B cell (primary cell): ENCODE measurements around the gene CAV2. TPM values are rescaled to one million over a fixed set of nuclear protein-coding genes. Genes with fewer than 3 reads are reported as not detected.

Source experiments
- ATAC-seq: fragments of 200-7000 bp; cut with Tn5 transposase; one replicate; pipeline ENCODE4 v1.10.0; 2021; ENCODE audit warnings: low read depth, mild to moderate bottlenecking, moderate number of reproducible peaks, moderate library complexity
- CTCF ChIA-PET: fragments of 350-600 bp; sonication (Branson Sonifier 250); formaldehyde crosslinking; loops from one replicate; lab custom pipeline; 2021; ENCODE audit warnings: antibody characterized with exemption, inconsistent platforms; lab: Charles Lee
- POLR2A ChIA-PET: fragments of 350-600 bp; sonication (Branson Sonifier 250); formaldehyde crosslinking; loops from one replicate; lab custom pipeline; 2021; ENCODE audit warnings: antibody characterized with exemption; lab: Charles Lee
- DNase-seq: peaks from one replicate; pipeline ENCODE4 v3.0.0; 2013
- H2AFZ ChIP-seq: 2 replicates; pipeline ENCODE4 v1.6.1; 2012; ENCODE audit warnings: mild to moderate bottlenecking, low read depth, low read length; ENCODE audit not compliant: insufficient read depth, poor library complexity, severe bottlenecking
- H3K27ac ChIP-seq, 2 donors: 1 replicate in 1 of 2; 2 replicates in 1 of 2; pipeline ENCODE4 v1.5.1; 2012 to 2013; ENCODE audit warnings: low read length in 2 of 2, mild to moderate bottlenecking in 2 of 2, moderate library complexity in 1 of 2
- H3K27me3 ChIP-seq, 4 experiments: fragments of 200-600 bp in 1 of 4; sonication (generic) in 1 of 4; replicated peaks in 1 of 4; 1 replicate in 2 of 4; 2 replicates in 2 of 4; pipeline versions ENCODE4 v1.6.1 to v1.7.0; 2013 to 2016; ENCODE audit warnings: low read length in 3 of 4, mild to moderate bottlenecking in 2 of 4, mixed read lengths in 1 of 4, moderate library complexity in 1 of 4; ENCODE audit not compliant: insufficient read depth in 4 of 4, control insufficient read depth in 3 of 4; ENCODE audit errors: control extremely low read depth in 1 of 4
- H3K36me3 ChIP-seq, 2 experiments: replicated peaks in 1 of 2; 1 replicate in 1 of 2; 2 replicates in 1 of 2; pipeline versions ENCODE4 v1.6.1 to v1.7.1; 2013; ENCODE audit warnings: low read length in 1 of 2; ENCODE audit not compliant: insufficient read depth in 2 of 2, control insufficient read depth in 1 of 2; ENCODE audit errors: control extremely low read depth in 1 of 2, extremely low read depth in 1 of 2
- H3K4me1 ChIP-seq, 2 donors: fragments of 200-600 bp in 1 of 2; sonication (generic) in 1 of 2; 1 replicate in 1 of 2; 2 replicates in 1 of 2; pipeline versions ENCODE4 v1.5.1 to v1.6.1; 2013 to 2017; ENCODE audit warnings: low read length in 2 of 2; ENCODE audit not compliant: control insufficient read depth in 2 of 2, insufficient read depth in 2 of 2
- H3K4me2 ChIP-seq: replicated peaks from 2 replicates; pipeline ENCODE3; 2012; ENCODE audit warnings: mild to moderate bottlenecking, low read depth, low read length; ENCODE audit not compliant: poor library complexity, severe bottlenecking
- H3K4me3 ChIP-seq, 5 experiments: fragments of 200-600 bp in 1 of 5; sonication (generic) in 1 of 5; 1 replicate in 3 of 5; 2 replicates in 2 of 5; pipeline versions ENCODE4 v1.5.1 to v1.7.0; 2011 to 2016; ENCODE audit warnings: low read length in 4 of 5, mild to moderate bottlenecking in 4 of 5, low read depth in 2 of 5, control low read depth in 1 of 5, moderate library complexity in 1 of 5; ENCODE audit not compliant: insufficient read depth in 1 of 5; ENCODE audit errors: control extremely low read depth in 1 of 5, extremely low read depth in 1 of 5
- H3K79me2 ChIP-seq: fragments of 200-600 bp; sonication (generic); one replicate; pipeline ENCODE4 v1.6.0; 2016; ENCODE audit warnings: low read length; ENCODE audit not compliant: control insufficient read depth, insufficient read depth
- H3K9ac ChIP-seq: fragments of 200-600 bp; sonication (generic); 2 replicates; pipeline ENCODE4 v1.6.1; 2017; ENCODE audit warnings: mild to moderate bottlenecking, low read length, moderate library complexity
- H3K9me3 ChIP-seq, 3 donors: one replicate each; pipeline versions ENCODE4 v1.6.1 to v1.7.1; 2013; ENCODE audit warnings: low read length in 2 of 3; ENCODE audit not compliant: control insufficient read depth in 2 of 3, insufficient read depth in 1 of 3; ENCODE audit errors: control extremely low read depth in 1 of 3
- H4K20me1 ChIP-seq: 2 replicates; pipeline ENCODE4 v1.6.0; 2012; ENCODE audit warnings: mild to moderate bottlenecking, low read length; ENCODE audit not compliant: insufficient read depth, control insufficient read depth, poor library complexity, severe bottlenecking
- H3K27ac Mint-ChIP-seq: one replicate; pipeline ENCODE4 v1.8.0; 2021; ENCODE audit warnings: mixed read lengths
- H3K27me3 Mint-ChIP-seq: one replicate; pipeline ENCODE4 v1.8.0; 2021; ENCODE audit warnings: mixed read lengths
- H3K4me1 Mint-ChIP-seq: one replicate; pipeline ENCODE4 v1.8.0; 2021; ENCODE audit warnings: mixed read lengths
- H3K4me3 Mint-ChIP-seq: one replicate; pipeline ENCODE4 v1.8.0; 2021; ENCODE audit warnings: mixed read lengths
- H3K9me3 Mint-ChIP-seq: one replicate; pipeline ENCODE4 v1.8.0; 2022; ENCODE audit warnings: mixed read lengths; ENCODE audit not compliant: insufficient read depth
- EZH2 ChIP-seq: IDR thresholded peaks from 2 replicates; pipeline ENCODE4 v1.6.1; 2012; ENCODE audit warnings: borderline replicate concordance, low read depth, mild to moderate bottlenecking, moderate library complexity, low read length; ENCODE audit not compliant: insufficient read depth, poor library complexity, severe bottlenecking
- WGBS: methylation state at CpG from one replicate; pipeline ENCODE4 v1.1.5; 2013; ENCODE audit warnings: missing lambda C conversion rate; ENCODE audit not compliant: insufficient coverage; 5-methylcytosine and 5-hydroxymethylcytosine counted together
- intact Hi-C: fragments of 100-400 bp; cut with micrococcal nuclease; formaldehyde crosslinking; loops from one replicate; pipeline ENCODE4 v1.10.0; 2022
- polyA plus RNA-seq: library from polyadenylated mRNA; depleted of rRNA; stranded (reverse); fragments of >200 nt; gene quantifications from 2 replicates; pipeline ENCODE4 v1.2.3, GENCODE V29; 2012
- total RNA-seq, 2 donors: library from RNA; stranded (reverse); fragments of 120-200 nt in 1 of 2; gene quantifications; 1 replicate in 1 of 2; 2 replicates in 1 of 2; pipeline versions ENCODE4 v1.2.3 to v1.2.4, GENCODE V29; 2013 to 2022
- TF ChIP-seq, protein P1 (sequence below): fragments of 200-600 bp; IDR thresholded peaks from one replicate; pipeline ENCODE4 v1.8.0; 2022; ENCODE audit warnings: antibody characterized with exemption, mild to moderate bottlenecking

The CAV2 gene
- total and polyA plus RNA-seq, 2 donors (not counting 1 experiment from before 2014, with no cell fraction given): not detected

DNA sequence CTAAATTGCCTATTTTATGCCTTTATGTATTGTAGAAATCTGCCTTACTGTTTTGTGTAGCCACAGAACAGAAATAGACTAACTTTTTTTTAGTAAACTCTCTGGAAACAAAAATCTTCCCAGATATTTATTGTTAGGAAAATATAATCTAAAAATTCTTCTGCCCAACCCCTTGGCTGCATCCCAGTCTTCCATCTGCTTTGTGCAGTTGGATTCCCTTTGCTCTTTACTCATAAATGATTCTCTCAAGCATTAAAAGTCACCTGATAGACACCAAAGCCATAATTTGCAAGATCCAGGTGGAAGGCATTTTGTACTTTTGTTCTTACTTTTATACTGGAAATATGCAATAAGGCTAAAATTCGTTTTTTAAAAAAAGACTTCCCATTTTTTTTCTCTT, 6.1 kb upstream of the CAV2 start:
- Mint-ChIP-seq H3K4me1 (peaks cover 3% of the 10 kb centered on the region), H3K9me3 (no peaks in the 10 kb centered on the region), H3K27me3 (peaks cover 49% of the 10 kb centered on the region), H3K27ac (no peak overlapping the region), H3K4me3 (no peak overlapping the region)
- Histone ChIP-seq H3K79me2 (no peaks in the 10 kb centered on the region), H3K27ac (no peak overlapping the region), H3K36me3 (no peaks in the 10 kb centered on the region), H3K27me3 (peaks cover 0 to 10% (median 6%) of the 10 kb centered on the region in 4 experiments), H3K9ac (no peak overlapping the region), H3K4me2 (no peak overlapping the region), H3K4me1 (no peaks in the 10 kb centered on the region), H4K20me1 (no peaks in the 10 kb centered on the region), H3K9me3 (no peaks in the 10 kb centered on the region), H3K4me3 (no peak overlapping the region), H2AFZ (no peak overlapping the region)
- DNase-seq (no peak), ATAC-seq (no peak)
- no CpG with 5 or more reads among the region's 1 CpG for WGBS
- TF ChIP-seq EZH2: no peak
- TF ChIP-seq, protein P1, sequence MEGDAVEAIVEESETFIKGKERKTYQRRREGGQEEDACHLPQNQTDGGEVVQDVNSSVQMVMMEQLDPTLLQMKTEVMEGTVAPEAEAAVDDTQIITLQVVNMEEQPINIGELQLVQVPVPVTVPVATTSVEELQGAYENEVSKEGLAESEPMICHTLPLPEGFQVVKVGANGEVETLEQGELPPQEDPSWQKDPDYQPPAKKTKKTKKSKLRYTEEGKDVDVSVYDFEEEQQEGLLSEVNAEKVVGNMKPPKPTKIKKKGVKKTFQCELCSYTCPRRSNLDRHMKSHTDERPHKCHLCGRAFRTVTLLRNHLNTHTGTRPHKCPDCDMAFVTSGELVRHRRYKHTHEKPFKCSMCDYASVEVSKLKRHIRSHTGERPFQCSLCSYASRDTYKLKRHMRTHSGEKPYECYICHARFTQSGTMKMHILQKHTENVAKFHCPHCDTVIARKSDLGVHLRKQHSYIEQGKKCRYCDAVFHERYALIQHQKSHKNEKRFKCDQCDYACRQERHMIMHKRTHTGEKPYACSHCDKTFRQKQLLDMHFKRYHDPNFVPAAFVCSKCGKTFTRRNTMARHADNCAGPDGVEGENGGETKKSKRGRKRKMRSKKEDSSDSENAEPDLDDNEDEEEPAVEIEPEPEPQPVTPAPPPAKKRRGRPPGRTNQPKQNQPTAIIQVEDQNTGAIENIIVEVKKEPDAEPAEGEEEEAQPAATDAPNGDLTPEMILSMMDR: no peak
- CTCF ChIA-PET: no interaction called here
- POLR2A ChIA-PET: no interaction called here
- intact Hi-C loops: no loop called here

DNA sequence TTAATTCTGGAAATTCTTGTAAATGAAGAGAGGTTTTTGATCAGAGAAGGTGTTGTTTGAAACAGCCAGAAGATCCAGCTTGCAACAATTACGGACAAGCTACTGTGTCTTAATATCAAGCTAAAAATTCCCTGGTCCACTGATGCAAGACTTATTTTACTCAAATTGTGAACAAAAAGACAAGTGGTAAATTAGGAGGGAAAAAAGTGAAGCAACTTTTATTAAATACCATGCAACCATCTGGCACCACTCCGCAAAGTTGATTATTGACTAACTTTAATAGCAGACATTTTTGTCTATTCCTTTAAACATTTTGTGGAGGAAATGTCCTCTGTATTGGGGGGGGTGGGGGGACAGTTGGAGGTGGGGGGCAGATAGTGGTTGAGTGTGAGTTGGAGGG, 5.1 kb upstream of the CAV2 start:
- Histone ChIP-seq H3K9ac (no peak overlapping the region), H3K4me3 (no peak overlapping the region), H2AFZ (no peak overlapping the region), H3K9me3 (peaks cover 0 to 3% (median 0%) of the 10 kb centered on the region in 3 donors), H3K27me3 (peaks cover 0 to 16% (median 10%) of the 10 kb centered on the region in 4 experiments), H3K36me3 (no peaks in the 10 kb centered on the region), H3K4me2 (no peak overlapping the region), H3K4me1 (peaks cover 5 to 6% of the 10 kb centered on the region in 2 donors), H3K27ac (no peak overlapping the region), H4K20me1 (no peaks in the 10 kb centered on the region), H3K79me2 (no peaks in the 10 kb centered on the region)
- no peak for TF ChIP-seq EZH2
- TF ChIP-seq, protein P1: no peak
- Mint-ChIP-seq H3K27ac (no peak overlapping the region), H3K9me3 (no peaks in the 10 kb centered on the region), H3K4me3 (no peak overlapping the region), H3K27me3 (peaks cover 55% of the 10 kb centered on the region), H3K4me1 (peaks cover 7% of the 10 kb centered on the region)
- CTCF ChIA-PET: interaction anchor here (0.9 to 1.0 kb wide), 2 partner anchors 10 to 32 kb away, joined by 3 read pairs; no protein-coding TSS in a partner anchor
- DNase-seq (no peak), ATAC-seq (no peak)
- POLR2A ChIA-PET: no interaction called here
- intact Hi-C loops: no loop called here
- no CpG with 5 or more reads among the region's 2 CpGs for WGBS
